B cell (primary cell): ENCODE measurements around the gene UCHL3. TPM values are rescaled to one million over a fixed set of nuclear protein-coding genes. Genes with fewer than 3 reads are reported as not detected.

Source experiments
- ATAC-seq: fragments of 200-7000 bp; cut with Tn5 transposase; one replicate; pipeline ENCODE4 v1.10.0; 2021; ENCODE audit warnings: low read depth, mild to moderate bottlenecking, moderate number of reproducible peaks, moderate library complexity
- CTCF ChIA-PET: fragments of 350-600 bp; sonication (Branson Sonifier 250); formaldehyde crosslinking; loops from one replicate; lab custom pipeline; 2021; ENCODE audit warnings: antibody characterized with exemption, inconsistent platforms; lab: Charles Lee
- POLR2A ChIA-PET: fragments of 350-600 bp; sonication (Branson Sonifier 250); formaldehyde crosslinking; loops from one replicate; lab custom pipeline; 2021; ENCODE audit warnings: antibody characterized with exemption; lab: Charles Lee
- DNase-seq: peaks from one replicate; pipeline ENCODE4 v3.0.0; 2013
- H2AFZ ChIP-seq: 2 replicates; pipeline ENCODE4 v1.6.1; 2012; ENCODE audit warnings: mild to moderate bottlenecking, low read depth, low read length; ENCODE audit not compliant: insufficient read depth, poor library complexity, severe bottlenecking
- H3K27ac ChIP-seq, 2 donors: 1 replicate in 1 of 2; 2 replicates in 1 of 2; pipeline ENCODE4 v1.5.1; 2012 to 2013; ENCODE audit warnings: low read length in 2 of 2, mild to moderate bottlenecking in 2 of 2, moderate library complexity in 1 of 2
- H3K27me3 ChIP-seq, 4 experiments: fragments of 200-600 bp in 1 of 4; sonication (generic) in 1 of 4; replicated peaks in 1 of 4; 1 replicate in 2 of 4; 2 replicates in 2 of 4; pipeline versions ENCODE4 v1.6.1 to v1.7.0; 2013 to 2016; ENCODE audit warnings: low read length in 3 of 4, mild to moderate bottlenecking in 2 of 4, mixed read lengths in 1 of 4, moderate library complexity in 1 of 4; ENCODE audit not compliant: insufficient read depth in 4 of 4, control insufficient read depth in 3 of 4; ENCODE audit errors: control extremely low read depth in 1 of 4
- H3K36me3 ChIP-seq, 2 experiments: replicated peaks in 1 of 2; 1 replicate in 1 of 2; 2 replicates in 1 of 2; pipeline versions ENCODE4 v1.6.1 to v1.7.1; 2013; ENCODE audit warnings: low read length in 1 of 2; ENCODE audit not compliant: insufficient read depth in 2 of 2, control insufficient read depth in 1 of 2; ENCODE audit errors: control extremely low read depth in 1 of 2, extremely low read depth in 1 of 2
- H3K4me1 ChIP-seq, 2 donors: fragments of 200-600 bp in 1 of 2; sonication (generic) in 1 of 2; 1 replicate in 1 of 2; 2 replicates in 1 of 2; pipeline versions ENCODE4 v1.5.1 to v1.6.1; 2013 to 2017; ENCODE audit warnings: low read length in 2 of 2; ENCODE audit not compliant: control insufficient read depth in 2 of 2, insufficient read depth in 2 of 2
- H3K4me2 ChIP-seq: replicated peaks from 2 replicates; pipeline ENCODE3; 2012; ENCODE audit warnings: mild to moderate bottlenecking, low read depth, low read length; ENCODE audit not compliant: poor library complexity, severe bottlenecking
- H3K4me3 ChIP-seq, 5 experiments: fragments of 200-600 bp in 1 of 5; sonication (generic) in 1 of 5; 1 replicate in 3 of 5; 2 replicates in 2 of 5; pipeline versions ENCODE4 v1.5.1 to v1.7.0; 2011 to 2016; ENCODE audit warnings: low read length in 4 of 5, mild to moderate bottlenecking in 4 of 5, low read depth in 2 of 5, control low read depth in 1 of 5, moderate library complexity in 1 of 5; ENCODE audit not compliant: insufficient read depth in 1 of 5; ENCODE audit errors: control extremely low read depth in 1 of 5, extremely low read depth in 1 of 5
- H3K79me2 ChIP-seq: fragments of 200-600 bp; sonication (generic); one replicate; pipeline ENCODE4 v1.6.0; 2016; ENCODE audit warnings: low read length; ENCODE audit not compliant: control insufficient read depth, insufficient read depth
- H3K9ac ChIP-seq: fragments of 200-600 bp; sonication (generic); 2 replicates; pipeline ENCODE4 v1.6.1; 2017; ENCODE audit warnings: mild to moderate bottlenecking, low read length, moderate library complexity
- H3K9me3 ChIP-seq, 3 donors: one replicate each; pipeline versions ENCODE4 v1.6.1 to v1.7.1; 2013; ENCODE audit warnings: low read length in 2 of 3; ENCODE audit not compliant: control insufficient read depth in 2 of 3, insufficient read depth in 1 of 3; ENCODE audit errors: control extremely low read depth in 1 of 3
- H4K20me1 ChIP-seq: 2 replicates; pipeline ENCODE4 v1.6.0; 2012; ENCODE audit warnings: mild to moderate bottlenecking, low read length; ENCODE audit not compliant: insufficient read depth, control insufficient read depth, poor library complexity, severe bottlenecking
- H3K27ac Mint-ChIP-seq: one replicate; pipeline ENCODE4 v1.8.0; 2021; ENCODE audit warnings: mixed read lengths
- H3K27me3 Mint-ChIP-seq: one replicate; pipeline ENCODE4 v1.8.0; 2021; ENCODE audit warnings: mixed read lengths
- H3K4me1 Mint-ChIP-seq: one replicate; pipeline ENCODE4 v1.8.0; 2021; ENCODE audit warnings: mixed read lengths
- H3K4me3 Mint-ChIP-seq: one replicate; pipeline ENCODE4 v1.8.0; 2021; ENCODE audit warnings: mixed read lengths
- H3K9me3 Mint-ChIP-seq: one replicate; pipeline ENCODE4 v1.8.0; 2022; ENCODE audit warnings: mixed read lengths; ENCODE audit not compliant: insufficient read depth
- CTCF ChIP-seq: fragments of 200-600 bp; IDR thresholded peaks from one replicate; pipeline ENCODE4 v1.8.0; 2022; ENCODE audit warnings: antibody characterized with exemption, mild to moderate bottlenecking
- EZH2 ChIP-seq: IDR thresholded peaks from 2 replicates; pipeline ENCODE4 v1.6.1; 2012; ENCODE audit warnings: borderline replicate concordance, low read depth, mild to moderate bottlenecking, moderate library complexity, low read length; ENCODE audit not compliant: insufficient read depth, poor library complexity, severe bottlenecking
- WGBS: methylation state at CpG from one replicate; pipeline ENCODE4 v1.1.5; 2013; ENCODE audit warnings: missing lambda C conversion rate; ENCODE audit not compliant: insufficient coverage; 5-methylcytosine and 5-hydroxymethylcytosine counted together
- intact Hi-C: fragments of 100-400 bp; cut with micrococcal nuclease; formaldehyde crosslinking; loops from one replicate; pipeline ENCODE4 v1.10.0; 2022
- polyA plus RNA-seq: library from polyadenylated mRNA; depleted of rRNA; stranded (reverse); fragments of >200 nt; gene quantifications from 2 replicates; pipeline ENCODE4 v1.2.3, GENCODE V29; 2012
- total RNA-seq, 2 donors: library from RNA; stranded (reverse); fragments of 120-200 nt in 1 of 2; gene quantifications; 1 replicate in 1 of 2; 2 replicates in 1 of 2; pipeline versions ENCODE4 v1.2.3 to v1.2.4, GENCODE V29; 2013 to 2022

UCHL3 gene
- total and polyA plus RNA-seq, 2 donors (not counting 1 experiment from before 2014, with no cell fraction given) = 13.3 to 13.5 TPM

GRCh38 chr13:75641026-75641425 is 91.4 kb downstream of the UCHL3 start:
- Mint-ChIP-seq H3K27ac (no peak overlapping the region), H3K9me3 (no peaks in the 10 kb centered on the region), H3K4me3 (no peak overlapping the region), H3K4me1 (peaks cover 15% of the 10 kb centered on the region), H3K27me3 (peaks cover 9% of the 10 kb centered on the region)
- no peaks in the 10 kb centered on the region for H3K79me2 ChIP-seq
- ChIA-PET POLR2A (no interaction called here), CTCF (interaction anchor here (1.0 kb wide), 1 partner anchor 14 kb away, joined by 3 read pairs; no protein-coding TSS in a partner anchor)
- H3K27ac ChIP-seq = no peak overlapping the region
- H3K9me3 ChIP-seq = no peaks in the 10 kb centered on the region
- H4K20me1 ChIP-seq = no peaks in the 10 kb centered on the region
- no peaks in the 10 kb centered on the region for H3K36me3 ChIP-seq
- DNase-seq (no peak), ATAC-seq (no peak)
- H3K9ac ChIP-seq = no peak overlapping the region
- no peak overlapping the region for H3K4me3 ChIP-seq
- H3K27me3 ChIP-seq = peaks cover 0 to 5% (median 0%) of the 10 kb centered on the region in 4 experiments
- H3K4me1 ChIP-seq = peaks cover 5 to 11% of the 10 kb centered on the region in 2 donors
- 100% methylated on average over 5 of the region's 6 CpGs for WGBS
- TF ChIP-seq EZH2 (no peak), CTCF (no peak)
- H3K4me2 ChIP-seq = no peak overlapping the region
- H2AFZ ChIP-seq = no peak overlapping the region
- intact Hi-C loops = no loop called here

GRCh38 chr13:75643182-75643581 is 93.6 kb downstream of the UCHL3 start:
- Mint-ChIP-seq H3K27me3 (peaks cover 2% of the 10 kb centered on the region), H3K4me1 (peaks cover 19% of the 10 kb centered on the region), H3K27ac (no peak overlapping the region), H3K9me3 (no peaks in the 10 kb centered on the region), H3K4me3 (no peak overlapping the region)
- no peak overlapping the region for H3K9ac ChIP-seq
- ChIA-PET POLR2A (interaction anchor here (0.7 kb wide), 1 partner anchor 18 kb away, joined by 4 read pairs; no protein-coding TSS in a partner anchor), CTCF (no interaction called here)
- no peak overlapping the region for H3K4me3 ChIP-seq
- H3K27ac ChIP-seq = no peak overlapping the region
- H4K20me1 ChIP-seq = no peaks in the 10 kb centered on the region
- no peaks in the 10 kb centered on the region for H3K36me3 ChIP-seq
- H3K4me1 ChIP-seq = peaks cover 13 to 16% of the 10 kb centered on the region in 2 donors
- H3K4me2 ChIP-seq = no peak overlapping the region
- no peaks in the 10 kb centered on the region for H3K9me3 ChIP-seq
- no peak overlapping the region for H2AFZ ChIP-seq
- no peaks in the 10 kb centered on the region for H3K27me3 ChIP-seq
- TF ChIP-seq CTCF (no peak), EZH2 (no peak)
- H3K79me2 ChIP-seq = no peaks in the 10 kb centered on the region
- no peak for DNase-seq
- WGBS = 100% methylated on average over 1 of the region's 1 CpG
- intact Hi-C loops = no loop called here
- no peak for ATAC-seq
